T-cell (primary cell): ENCODE data around the gene NAV2. TPM values are rescaled to one million over a fixed set of nuclear protein-coding genes. Genes with fewer than 3 reads are reported as not detected.

Experiments
- ATAC-seq, 4 experiments: fragments of 200-7000 bp in 3 of 4; fragments of 150-1000 bp in 1 of 4; cut with Tn5 transposase; replicated peaks in 1 of 4; 1 replicate in 3 of 4; 2 replicates in 1 of 4; pipeline ENCODE4 v1.10.0; 2021; ENCODE audit warnings: moderate library complexity in 3 of 4, mild to moderate bottlenecking in 2 of 4, moderate number of reproducible peaks in 1 of 4
- CTCF ChIA-PET, 2 donors: fragments of 300-600 bp; sonication (Branson Sonifier 250); formaldehyde crosslinking; loops; one replicate each; lab custom pipeline; 2022; ENCODE audit warnings: antibody characterized with exemption in 2 of 2; lab: Charles Lee
- POLR2A ChIA-PET, 2 donors: fragments of 300-600 bp; sonication (Branson Sonifier 250); formaldehyde crosslinking; loops; one replicate each; lab custom pipeline; 2022; ENCODE audit warnings: antibody characterized with exemption in 2 of 2; lab: Charles Lee
- DNase-seq, 35 experiments: peaks; one replicate each; pipeline versions ENCODE4 v3.0.0 to v3.0.0-alpha.2; 2013 to 2023
- H3K27ac ChIP-seq: one replicate; pipeline ENCODE4 v1.5.1; 2013; ENCODE audit warnings: low read length
- H3K27me3 ChIP-seq, 2 experiments: replicated peaks in 1 of 2; 1 replicate in 1 of 2; 2 replicates in 1 of 2; pipeline versions ENCODE4 v1.6.1 to v1.7.0; 2013; ENCODE audit warnings: low read length in 1 of 2, mixed read lengths in 1 of 2; ENCODE audit not compliant: control insufficient read depth in 2 of 2, insufficient read depth in 2 of 2; ENCODE audit errors: extremely low read depth in 1 of 2
- H3K36me3 ChIP-seq, 2 donors: 1 replicate in 1 of 2; 2 replicates in 1 of 2; pipeline versions ENCODE4 v1.6.1 to v1.7.0; 2013; ENCODE audit warnings: low read length in 1 of 2; ENCODE audit not compliant: control insufficient read depth in 2 of 2, insufficient read depth in 1 of 2; ENCODE audit errors: extremely low read depth in 1 of 2
- H3K4me1 ChIP-seq, 2 experiments: 1 replicate in 1 of 2; 2 replicates in 1 of 2; pipeline versions ENCODE4 v1.6.1 to v1.7.0; 2013; ENCODE audit warnings: low read length in 2 of 2, mixed read lengths in 1 of 2; ENCODE audit not compliant: insufficient read depth in 2 of 2, control insufficient read depth in 1 of 2; ENCODE audit errors: extremely low read depth in 1 of 2
- H3K4me3 ChIP-seq, 2 donors: 1 replicate in 1 of 2; 2 replicates in 1 of 2; pipeline versions ENCODE4 v1.5.1 to v1.7.0; 2013; ENCODE audit warnings: mild to moderate bottlenecking in 2 of 2, low read length in 1 of 2, moderate library complexity in 1 of 2; ENCODE audit not compliant: control insufficient read depth in 1 of 2; ENCODE audit errors: extremely low read depth in 1 of 2
- H3K9me3 ChIP-seq: 2 replicates; pipeline ENCODE4 v1.7.0; 2013
- H3K27ac Mint-ChIP-seq, 2 donors: one replicate each; pipeline ENCODE4 v1.8.0; 2020 to 2021; ENCODE audit warnings: mild to moderate bottlenecking in 2 of 2, mixed read lengths in 2 of 2
- H3K27me3 Mint-ChIP-seq, 2 donors: one replicate each; pipeline ENCODE4 v1.8.0; 2021 to 2022; ENCODE audit warnings: mixed read lengths in 2 of 2
- H3K36me3 Mint-ChIP-seq: one replicate; pipeline ENCODE4 v1.8.0; 2021; ENCODE audit warnings: mixed read lengths
- H3K4me1 Mint-ChIP-seq, 3 donors: one replicate each; pipeline ENCODE4 v1.8.0; 2020 to 2022; ENCODE audit warnings: mixed read lengths in 3 of 3, mild to moderate bottlenecking in 1 of 3
- H3K4me3 Mint-ChIP-seq, 3 donors: one replicate each; pipeline ENCODE4 v1.8.0; 2020 to 2022; ENCODE audit warnings: mild to moderate bottlenecking in 3 of 3, mixed read lengths in 3 of 3, moderate library complexity in 3 of 3
- H3K9me3 Mint-ChIP-seq, 3 donors: one replicate each; pipeline ENCODE4 v1.8.0; 2020 to 2022; ENCODE audit warnings: mixed read lengths in 3 of 3
- WGBS: methylation state at CpG from one replicate; pipeline ENCODE4 v1.1.5; 2013; ENCODE audit warnings: missing lambda C conversion rate; ENCODE audit not compliant: insufficient coverage; 5-methylcytosine and 5-hydroxymethylcytosine counted together
- total RNA-seq, 35 experiments: library from RNA in 6 of 35; stranded (reverse) in 6 of 35; fragments of 120-200 nt in 1 of 35; gene quantifications; one replicate each; pipeline versions ENCODE4 v1.2.1 to v1.2.4 and lab custom pipeline; 2013 to 2026

The NAV2 gene
- total RNA-seq, 5 donors from 2014 or later (not counting 1 experiment from before 2014, with no cell fraction given): 0.55 to 3.0 (median 1.8) TPM

GRCh38 chr11:19972091-19972490 is 259.5 kb downstream of the NAV2 start:
- Histone ChIP-seq H3K27ac (no peak overlapping the region), H3K9me3 (no peaks in the 10 kb centered on the region), H3K36me3 (no peaks in the 10 kb centered on the region), H3K27me3 (peaks cover 0 to 10% of the 10 kb centered on the region in 2 experiments), H3K4me3 (no peak overlapping the region), H3K4me1 (peaks cover 0 to 9% of the 10 kb centered on the region in 2 experiments)
- H3K36me3 Mint-ChIP-seq: no peaks in the 10 kb centered on the region
- H3K27ac Mint-ChIP-seq: no peak overlapping the region
- H3K27me3 Mint-ChIP-seq: peaks cover 0 to 3% of the 10 kb centered on the region in 2 donors
- H3K4me3 Mint-ChIP-seq: no peak overlapping the region
- POLR2A ChIA-PET: no interaction called here
- no peak for DNase-seq
- CTCF ChIA-PET: interaction anchor here in 1 of 2 donors (0.7 kb wide), 1 partner anchor 388 kb away, joined by 3 read pairs; no protein-coding TSS in a partner anchor
- peaks cover 14 to 15% (median 14%) of the 10 kb centered on the region in 3 donors for H3K4me1 Mint-ChIP-seq
- H3K9me3 Mint-ChIP-seq: no peaks in the 10 kb centered on the region
- 100% methylated on average over 1 of the region's 2 CpGs for WGBS
- no peak for ATAC-seq

- Mint-ChIP-seq H3K4me1 (peaks cover 14 to 15% (median 14%) of the 10 kb centered on the region in 3 donors), H3K27me3 (peaks cover 0 to 2% of the 10 kb centered on the region in 2 donors), H3K9me3 (no peaks in the 10 kb centered on the region), H3K4me3 (no peak overlapping the region), H3K36me3 (no peaks in the 10 kb centered on the region), H3K27ac (no peak overlapping the region)
- no peak overlapping the region for H3K4me3 ChIP-seq
- ChIA-PET POLR2A (no interaction called here), CTCF (no interaction called here)
- no peaks in the 10 kb centered on the region for H3K9me3 ChIP-seq
- DNase-seq: no peak
- H3K36me3 ChIP-seq: no peaks in the 10 kb centered on the region
- peaks cover 0 to 9% of the 10 kb centered on the region in 2 experiments for H3K4me1 ChIP-seq
- ATAC-seq: no peak
- no peak overlapping the region for H3K27ac ChIP-seq
- WGBS: 86% methylated on average over 1 of the region's 1 CpG
- H3K27me3 ChIP-seq: peaks cover 0 to 10% of the 10 kb centered on the region in 2 experiments
These were observed 260.0 kb downstream of the NAV2 start for GRCh38 chr11:19972651-19973050.

DNA sequence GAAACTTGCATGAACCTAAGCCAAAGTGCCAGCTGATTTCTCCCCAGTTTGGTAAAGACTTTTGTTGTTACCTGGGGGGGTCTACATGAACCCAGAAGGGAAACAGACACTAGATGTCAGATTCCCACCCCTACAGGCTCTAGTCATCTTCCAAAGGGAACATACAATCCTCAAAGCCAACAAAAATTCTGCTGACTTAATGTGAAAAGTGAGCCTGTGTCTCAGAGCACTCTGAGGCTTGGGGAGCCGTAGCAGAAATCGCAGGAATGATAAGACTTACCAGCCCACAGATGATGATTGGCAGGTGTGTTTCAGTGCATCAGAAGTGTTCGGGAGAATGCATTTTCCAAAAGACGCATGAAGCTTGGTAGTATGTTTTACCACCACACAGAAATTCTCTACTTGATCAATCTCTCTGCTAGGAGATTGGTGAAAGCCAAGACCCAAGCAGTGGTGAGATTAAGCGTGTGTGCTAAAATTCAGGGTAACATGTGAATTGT is 260.5 kb downstream of the NAV2 start:
- Histone ChIP-seq H3K27me3 (peaks cover 0 to 10% of the 10 kb centered on the region in 2 experiments), H3K4me1 (peaks cover 0 to 9% of the 10 kb centered on the region in 2 experiments), H3K36me3 (no peaks in the 10 kb centered on the region), H3K9me3 (no peaks in the 10 kb centered on the region), H3K27ac (no peak overlapping the region), H3K4me3 (no peak overlapping the region)
- ChIA-PET CTCF (no interaction called here), POLR2A (no interaction called here)
- Mint-ChIP-seq H3K9me3 (no peaks in the 10 kb centered on the region), H3K4me3 (no peak overlapping the region), H3K4me1 (peaks cover 14 to 15% (median 14%) of the 10 kb centered on the region in 3 donors), H3K27me3 (no peaks in the 10 kb centered on the region), H3K27ac (no peak overlapping the region), H3K36me3 (no peaks in the 10 kb centered on the region)
- ATAC-seq (no peak), DNase-seq (no peak)
- 100% methylated on average over 3 of the region's 5 CpGs for WGBS

- ATAC-seq: no peak
- H3K9me3 ChIP-seq: no peaks in the 10 kb centered on the region
- POLR2A ChIA-PET: no interaction called here
- no peak overlapping the region for H3K4me3 ChIP-seq
- H3K27me3 Mint-ChIP-seq: no peaks in the 10 kb centered on the region
- H3K27ac ChIP-seq: no peak overlapping the region
- peaks cover 0 to 5% of the 10 kb centered on the region in 2 experiments for H3K27me3 ChIP-seq
- H3K36me3 Mint-ChIP-seq: no peaks in the 10 kb centered on the region
- peaks cover 0 to 9% of the 10 kb centered on the region in 2 experiments for H3K4me1 ChIP-seq
- CTCF ChIA-PET: no interaction called here
- no peak overlapping the region for H3K4me3 Mint-ChIP-seq
- DNase-seq: no peak
- H3K27ac Mint-ChIP-seq: no peak overlapping the region
- H3K4me1 Mint-ChIP-seq: peaks cover 12 to 14% (median 13%) of the 10 kb centered on the region in 3 donors
- H3K36me3 ChIP-seq: no peaks in the 10 kb centered on the region
- no peaks in the 10 kb centered on the region for H3K9me3 Mint-ChIP-seq
- WGBS: 100% methylated on average over 1 of the region's 4 CpGs
These were observed 262.2 kb downstream of the NAV2 start for GRCh38 chr11:19974886-19975285.

GRCh38 chr11:19975414-19975990 is 262.9 kb downstream of the NAV2 start:
- peaks cover 9 to 10% (median 9%) of the 10 kb centered on the region in 3 donors for H3K4me1 Mint-ChIP-seq
- H3K4me3 ChIP-seq: no peak overlapping the region
- H3K36me3 Mint-ChIP-seq: no peaks in the 10 kb centered on the region
- WGBS: 95% methylated on average over 2 of the region's 7 CpGs
- H3K36me3 ChIP-seq: no peaks in the 10 kb centered on the region
- no peak overlapping the region for H3K4me3 Mint-ChIP-seq
- H3K4me1 ChIP-seq: peaks cover 0 to 6% of the 10 kb centered on the region in 2 experiments
- H3K9me3 Mint-ChIP-seq: no peaks in the 10 kb centered on the region
- H3K27me3 ChIP-seq: peaks cover 0 to 5% of the 10 kb centered on the region in 2 experiments
- H3K27me3 Mint-ChIP-seq: no peaks in the 10 kb centered on the region
- ATAC-seq (no peak), DNase-seq (no peak)
- H3K27ac Mint-ChIP-seq: no peak overlapping the region
- POLR2A ChIA-PET: no interaction called here
- H3K9me3 ChIP-seq: no peaks in the 10 kb centered on the region
- CTCF ChIA-PET: no interaction called here
- H3K27ac ChIP-seq: no peak overlapping the region

DNA sequence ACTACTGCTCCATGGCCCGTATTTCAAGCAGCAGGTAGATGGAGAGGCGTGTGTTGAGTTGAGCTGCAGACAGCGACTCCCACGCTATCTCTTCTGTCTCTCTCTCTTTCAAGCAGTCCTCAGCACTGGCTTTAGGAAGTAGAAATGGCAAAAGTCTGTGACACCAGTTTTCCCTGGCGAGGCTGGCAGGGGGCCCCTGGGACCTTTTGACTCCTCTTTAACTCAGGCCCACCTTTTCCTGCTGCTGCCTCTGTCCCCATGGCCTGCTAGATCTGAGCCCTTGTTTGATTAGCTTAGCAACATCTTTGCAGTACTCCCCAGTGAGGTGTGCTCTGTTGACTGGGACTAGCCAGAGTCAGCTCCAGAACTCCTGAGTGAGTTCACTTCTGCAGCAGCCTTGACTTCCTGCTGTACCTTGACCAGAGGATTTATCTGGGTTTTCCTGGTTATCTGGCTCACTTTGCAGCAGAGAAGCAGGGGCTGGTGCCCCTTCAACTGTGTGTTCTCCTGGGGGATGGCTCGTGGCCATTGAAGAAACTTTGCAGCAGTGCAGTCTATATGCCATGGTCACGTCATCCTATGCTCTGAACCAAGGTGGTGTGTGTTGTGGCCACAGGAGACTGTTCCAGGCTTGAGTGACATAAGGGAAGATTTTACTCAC is 263.8 kb downstream of the NAV2 start:
- ChIA-PET CTCF (no interaction called here), POLR2A (no interaction called here)
- Histone ChIP-seq H3K9me3 (no peaks in the 10 kb centered on the region), H3K27ac (no peak overlapping the region), H3K4me1 (peaks cover 0 to under 1% of the 10 kb centered on the region in 2 experiments), H3K4me3 (no peak overlapping the region), H3K27me3 (peaks cover 0 to 5% of the 10 kb centered on the region in 2 experiments), H3K36me3 (no peaks in the 10 kb centered on the region)
- 48% methylated on average over 3 of the region's 7 CpGs for WGBS
- Mint-ChIP-seq H3K27ac (no peak overlapping the region), H3K36me3 (no peaks in the 10 kb centered on the region), H3K4me1 (peaks cover under 1 to 2% (median 2%) of the 10 kb centered on the region in 3 donors), H3K9me3 (no peaks in the 10 kb centered on the region), H3K4me3 (no peak overlapping the region), H3K27me3 (no peaks in the 10 kb centered on the region)
- DNase-seq (no peak), ATAC-seq (no peak)
